HepG2 (cell line): ENCODE measurements around the gene SLFNL1. TPM values are rescaled to one million over a fixed set of nuclear protein-coding genes. Genes with fewer than 3 reads are reported as not detected.

Experiments
- ATAC-seq: fragments of 200-7000 bp; cut with Tn5 transposase; 3 replicates; pipeline ENCODE4 v1.9.1; 2020; ENCODE audit warnings: mild to moderate bottlenecking, moderate library complexity
- BruUV-seq: library from RNA; stranded (reverse); fragments of 400-500 nt; replicated peaks from 2 replicates; lab custom pipeline; 2021; lab: Mats Ljungman, UMichigan
- CTCF ChIA-PET: fragments of 300-600 bp; formaldehyde crosslinking; extraction: SDS; loops from one replicate; lab custom pipeline; 2021; ENCODE audit warnings: low total read pairs, inconsistent platforms, low intra/inter-chr PET ratio; lab: Yijun Ruan, JAX
- POLR2A ChIA-PET: fragments of 350-600 bp; sonication (Branson Sonifier 250); formaldehyde crosslinking; loops from one replicate; lab custom pipeline; 2020; ENCODE audit warnings: antibody characterized with exemption, inconsistent platforms; lab: Yijun Ruan, JAX
- DNase-seq: peaks from one replicate; pipeline ENCODE4 v3.0.0-alpha.2; 2015; ENCODE audit warnings: low spot score
- FAIRE-seq: peaks from 3 replicates; lab custom pipeline; 2011; peaks lifted over from hg19 to GRCh38; lab: Jason Lieb, UNC
- H2AFZ ChIP-seq: one replicate; pipeline ENCODE4 v1.6.1; 2011; ENCODE audit warnings: low read length, inconsistent platforms
- H3K27ac ChIP-seq: fragments of 300-600 bp; 3 replicates; pipeline ENCODE4 v1.8.0; 2011; ENCODE audit warnings: mixed run types, mild to moderate bottlenecking, mixed read lengths, low read length, inconsistent platforms; ENCODE audit not compliant: insufficient read depth; ENCODE audit errors: extremely low read length
- H3K27me3 ChIP-seq, 2 experiments: fragments of 200-600 bp in 1 of 2; 2 replicates in 1 of 2; 3 replicates in 1 of 2; pipeline versions ENCODE4 v1.6.0 to v1.8.0; 2011; ENCODE audit warnings: low read length in 2 of 2, mild to moderate bottlenecking in 2 of 2, moderate library complexity in 2 of 2, inconsistent platforms in 1 of 2; ENCODE audit not compliant: insufficient read depth in 2 of 2, control insufficient read depth in 1 of 2
- H3K36me3 ChIP-seq, 2 experiments: fragments of 200-600 bp in 1 of 2; replicated peaks in 1 of 2; 2 replicates in 1 of 2; 3 replicates in 1 of 2; pipeline versions ENCODE4 v1.5.1 to v1.8.0; 2011; ENCODE audit warnings: low read length in 2 of 2, inconsistent platforms in 1 of 2; ENCODE audit not compliant: insufficient read depth in 2 of 2, control insufficient read depth in 1 of 2
- H3K4me1 ChIP-seq: 2 replicates; pipeline ENCODE4 v1.5.1; 2012; ENCODE audit warnings: low read length, inconsistent platforms; ENCODE audit not compliant: insufficient read depth
- H3K4me2 ChIP-seq: 2 replicates; pipeline ENCODE4 v1.6.0; 2011; ENCODE audit warnings: low read depth, low read length, inconsistent platforms
- H3K4me3 ChIP-seq, 3 experiments: fragments of 200-600 bp in 1 of 3; sonication (generic), shearing (Covaris generic) in 1 of 3; replicated peaks in 1 of 3; 2 replicates each; pipeline ENCODE4 v1.5.1; 2011 to 2016; ENCODE audit warnings: low read length in 3 of 3, inconsistent platforms in 2 of 3, low read depth in 2 of 3, mild to moderate bottlenecking in 2 of 3, control low read depth in 1 of 3, mixed read lengths in 1 of 3; ENCODE audit not compliant: insufficient read depth in 1 of 3
- H3K79me2 ChIP-seq: one replicate; pipeline ENCODE4 v1.6.1; 2011; ENCODE audit warnings: low read length, inconsistent platforms; ENCODE audit not compliant: insufficient read depth
- H3K9ac ChIP-seq: 2 replicates; pipeline ENCODE4 v1.6.0; 2011; ENCODE audit warnings: mild to moderate bottlenecking, low read depth, low read length, inconsistent platforms; ENCODE audit not compliant: insufficient read depth
- H3K9me3 ChIP-seq: 2 replicates; pipeline ENCODE4 v1.5.1; 2012; ENCODE audit warnings: mild to moderate bottlenecking, low read length
- H4K20me1 ChIP-seq: 2 replicates; pipeline ENCODE4 v1.6.0; 2011; ENCODE audit warnings: inconsistent platforms, mild to moderate bottlenecking, low read length, moderate library complexity; ENCODE audit not compliant: insufficient read depth
- ATF4 ChIP-seq, 2 experiments: fragments of 450-650 bp in 1 of 2; sonication (generic) in 1 of 2; formaldehyde crosslinking; IDR thresholded peaks; 2 replicates each; pipeline versions ENCODE4 v1.5.0 to v1.8.0; 2020 to 2022; ENCODE audit warnings: mild to moderate bottlenecking in 1 of 2, missing genetic modification reagents in 1 of 2
- HHEX ChIP-seq: IDR thresholded peaks from 2 replicates; pipeline ENCODE4 v1.6.1; 2016; ENCODE audit warnings: control low read depth
- HNRNPH1 ChIP-seq: fragments of 200-400 bp; formaldehyde crosslinking; optimal IDR thresholded peaks from 2 replicates; pipeline ENCODE3; 2017; ENCODE audit warnings: mild to moderate bottlenecking, low read depth, low read length
- JARID2 ChIP-seq: sonication (generic); formaldehyde crosslinking; IDR thresholded peaks from 2 replicates; pipeline ENCODE4 v1.8.1; 2023; ENCODE audit warnings: missing genetic modification reagents, inconsistent platforms; ENCODE audit not compliant: insufficient replicate concordance
- KDM5A ChIP-seq: fragments of 200-600 bp; sonication (generic); IDR thresholded peaks from 2 replicates; pipeline ENCODE4 v1.7.0; 2018; ENCODE audit warnings: antibody characterized with exemption, mild to moderate bottlenecking, low read length, borderline replicate concordance
- LCORL ChIP-seq, 2 experiments: fragments of 450-650 bp in 1 of 2; sonication (generic) in 1 of 2; formaldehyde crosslinking in 1 of 2; IDR thresholded peaks; 2 replicates each; pipeline versions ENCODE4 v1.5.0 to v1.6.1; 2017 to 2020; ENCODE audit warnings: antibody characterized with exemption in 1 of 2, missing genetic modification reagents in 1 of 2
- MED13 ChIP-seq: sonication (generic); formaldehyde crosslinking; IDR thresholded peaks from 2 replicates; pipeline ENCODE4 v1.5.0; 2020; ENCODE audit warnings: missing genetic modification reagents
- MXD3 ChIP-seq: IDR thresholded peaks from 2 replicates; pipeline ENCODE4 v1.6.1; 2016; ENCODE audit warnings: mild to moderate bottlenecking, missing biosample characterization, missing genetic modification reagents
- SP4 ChIP-seq: sonication (generic); formaldehyde crosslinking; IDR thresholded peaks from 2 replicates; pipeline ENCODE4 v1.8.1; 2023; ENCODE audit warnings: mild to moderate bottlenecking, missing genetic modification reagents
- ZMYM3 ChIP-seq: sonication (generic); formaldehyde crosslinking; IDR thresholded peaks from 2 replicates; pipeline ENCODE4 v1.5.1; 2020; ENCODE audit warnings: mild to moderate bottlenecking, missing genetic modification reagents
- ZNF101 ChIP-seq: sonication (generic); formaldehyde crosslinking; IDR thresholded peaks from 2 replicates; pipeline ENCODE4 v1.4.0; 2020; ENCODE audit warnings: mild to moderate bottlenecking, low read depth, missing genetic modification reagents, borderline replicate concordance
- ZNF20 ChIP-seq: sonication (generic); formaldehyde crosslinking; IDR thresholded peaks from 2 replicates; pipeline ENCODE4 v1.4.0; 2020; ENCODE audit warnings: mild to moderate bottlenecking, moderate library complexity, missing genetic modification reagents
- ZNF576 ChIP-seq: sonication (generic); formaldehyde crosslinking; IDR thresholded peaks from 2 replicates; pipeline ENCODE4 v1.4.0; 2020; ENCODE audit warnings: mild to moderate bottlenecking, missing genetic modification reagents
- ZNF850 ChIP-seq: sonication (generic); formaldehyde crosslinking; conservative IDR thresholded peaks from 2 replicates; pipeline ENCODE4 v1.9.0; 2021; ENCODE audit warnings: mild to moderate bottlenecking, missing genetic modification reagents
- WGBS: methylation state at CpG from one replicate; pipeline ENCODE4 v1.1.6; 2017; ENCODE audit warnings: low lambda C conversion rate; 5-methylcytosine and 5-hydroxymethylcytosine counted together
- in situ Hi-C: cut with HindIII; loops from 2 replicates; pipeline ENCODE4 v1.10.0; 2017; ENCODE audit warnings: low pct_unique_long_range_greater_than_20kb; ENCODE audit not compliant: extremely low pct_ligation_motif_present
- intact Hi-C: fragments of 100-400 bp; cut with micrococcal nuclease; formaldehyde crosslinking; loops from one replicate; pipeline ENCODE4 v1.10.0; 2022; ENCODE audit not compliant: unreplicated experiment
- polyA plus RNA-seq, 8 experiments: library from polyadenylated mRNA; depleted of rRNA in 3 of 8; stranded (reverse) in 7 of 8; unstranded in 1 of 8; fragments of >200 nt; fragmentation: Illumina TruSeq in 4 of 8; extraction: Trizol in 4 of 8; gene quantifications; 2 replicates each; pipeline versions ENCODE4 v1.2.1 to v1.2.3, GENCODE V29; 2011 to 2016; ENCODE audit warnings: low read depth in 4 of 8, missing spikeins in 1 of 8, mixed read lengths in 1 of 8; ENCODE audit not compliant: insufficient read depth in 1 of 8
- total RNA-seq, 5 experiments: library from RNA; depleted of rRNA; stranded (reverse); fragments of >200 nt; fragmentation: Illumina TruSeq; extraction: Trizol; gene quantifications; 2 replicates each; pipeline ENCODE4 v1.2.3, GENCODE V29; 2016; ENCODE audit warnings: low read depth in 1 of 5

SLFNL1 gene
- total and polyA plus RNA-seq, 2 of the 13 experiments (the other 11 are each of a cell fraction or from before 2014, with no cell fraction given): 0.07 to 0.20 TPM

GRCh38 chr1:41048540-41048939, 27.0 kb upstream of the SLFNL1 start (continued):
- TF ChIP-seq SP4 (CRISPR knock-in tag): no peak
- no peak for TF ChIP-seq HHEX (CRISPR knock-in tag)
- TF ChIP-seq ZMYM3 (CRISPR knock-in tag): no peak

- ChIA-PET POLR2A (no interaction called here), CTCF (no interaction called here)
- Histone ChIP-seq H3K36me3 (peaks cover 28 to 62% of the 10 kb centered on the region in 2 experiments), H4K20me1 (no peaks in the 10 kb centered on the region), H2AFZ (no peak overlapping the region), H3K79me2 (no peaks in the 10 kb centered on the region), H3K9ac (no peak overlapping the region), H3K27ac (no peak overlapping the region), H3K4me1 (no peaks in the 10 kb centered on the region), H3K4me3 (no peak overlapping the region), H3K4me2 (no peak overlapping the region), H3K9me3 (no peaks in the 10 kb centered on the region), H3K27me3 (no peaks in the 10 kb centered on the region)
- in situ Hi-C loops (no loop called here), intact Hi-C loops (no loop called here)
- WGBS: 96% methylated on average over 10 of the region's 10 CpGs
- DNase-seq: no peak
- TF ChIP-seq ZNF576 (CRISPR knock-in tag) (no peak), ATF4 (CRISPR knock-in tag; IDR thresholded peaks at IDR 0.05) (no peak), ZNF101 (no peak)
- ATAC-seq: no peak
- no peak for FAIRE-seq
- no TSS peak for BruUV-seq
These were observed 24.8 kb upstream of the SLFNL1 start for GRCh38 chr1:41046347-41046775.

- no peak overlapping the region for H3K9ac ChIP-seq
- H3K27ac ChIP-seq: no peak overlapping the region
These were observed 24.2 kb upstream of the SLFNL1 start for GRCh38 chr1:41045740-41046139.

More at GRCh38 chr1:41045740-41046139, 24.2 kb upstream of the SLFNL1 start:
- ATAC-seq: no peak
- BruUV-seq: no TSS peak
- Histone ChIP-seq H3K79me2 (no peaks in the 10 kb centered on the region), H2AFZ (no peak overlapping the region), H3K36me3 (peaks cover 28 to 62% of the 10 kb centered on the region in 2 experiments), H3K4me2 (no peak overlapping the region), H3K9me3 (no peaks in the 10 kb centered on the region), H3K4me3 (no peak overlapping the region), H3K4me1 (no peaks in the 10 kb centered on the region), H4K20me1 (no peaks in the 10 kb centered on the region), H3K27me3 (no peaks in the 10 kb centered on the region)
- ChIA-PET POLR2A (no interaction called here), CTCF (no interaction called here)
- TF ChIP-seq HNRNPH1 (no peak), MED13 (CRISPR knock-in tag) (no peak), LCORL (IDR thresholded peaks at IDR 0.05) (no peak), LCORL (CRISPR knock-in tag; IDR thresholded peaks at IDR 0.05) (no peak), MXD3 (CRISPR knock-in tag) (no peak), ZNF850 (no peak), JARID2 (CRISPR knock-in tag) (no peak), KDM5A (no peak), ZNF20 (no peak)
- FAIRE-seq: no peak
- no peak for DNase-seq
- in situ Hi-C loops (no loop called here), intact Hi-C loops (no loop called here)
- 93% methylated on average over 5 of the region's 5 CpGs for WGBS
